Germinal center (tissue), 1 donor: ENCODE results near the gene ADGRA1.
"Not testable (repeated sequence)": the region's sequence is repeated elsewhere in the genome, so short reads cannot be mapped to it uniquely, and the experiment has no call there.

Source experiments
- DNase-seq: peaks from one replicate; pipeline ENCODE4 v3.0.0; 2012; ENCODE audit warnings: mixed read lengths, low spot score

The ADGRA1 gene

DNA sequence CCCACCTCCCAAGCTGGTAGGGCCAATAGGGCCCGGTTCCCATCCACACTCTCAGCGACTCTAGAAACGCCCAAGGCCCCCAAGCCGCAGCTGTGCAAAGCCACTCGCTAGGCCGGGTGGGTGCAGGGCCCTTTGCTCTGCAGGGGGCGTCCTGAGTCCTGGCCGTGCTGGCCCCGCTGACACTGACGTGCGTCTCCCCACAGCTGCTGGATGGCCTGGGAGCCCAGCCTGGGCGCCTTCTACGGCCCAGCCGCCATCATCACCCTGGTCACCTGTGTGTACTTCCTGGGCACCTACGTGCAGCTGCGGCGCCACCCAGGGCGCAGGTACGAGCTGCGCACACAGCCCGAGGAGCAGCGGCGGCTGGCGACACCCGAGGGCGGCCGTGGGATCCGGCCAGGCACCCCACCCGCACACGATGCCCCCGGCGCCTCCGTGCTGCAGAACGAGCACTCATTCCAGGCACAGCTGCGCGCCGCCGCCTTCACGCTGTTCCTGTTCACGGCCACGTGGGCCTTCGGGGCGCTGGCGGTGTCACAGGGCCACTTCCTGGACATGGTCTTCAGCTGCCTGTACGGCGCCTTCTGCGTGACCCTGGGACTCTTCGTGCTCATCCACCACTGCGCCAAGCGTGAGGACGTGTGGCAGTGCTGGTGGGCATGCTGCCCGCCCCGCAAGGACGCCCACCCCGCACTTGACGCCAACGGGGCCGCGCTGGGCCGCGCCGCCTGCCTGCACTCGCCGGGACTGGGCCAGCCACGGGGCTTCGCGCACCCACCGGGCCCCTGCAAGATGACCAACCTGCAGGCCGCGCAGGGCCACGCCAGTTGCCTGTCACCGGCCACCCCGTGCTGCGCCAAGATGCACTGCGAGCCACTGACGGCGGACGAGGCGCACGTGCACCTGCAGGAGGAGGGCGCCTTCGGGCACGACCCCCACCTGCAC lies 40.7 kb downstream of the ADGRA1 start:
- no peak for DNase-seq

DNA sequence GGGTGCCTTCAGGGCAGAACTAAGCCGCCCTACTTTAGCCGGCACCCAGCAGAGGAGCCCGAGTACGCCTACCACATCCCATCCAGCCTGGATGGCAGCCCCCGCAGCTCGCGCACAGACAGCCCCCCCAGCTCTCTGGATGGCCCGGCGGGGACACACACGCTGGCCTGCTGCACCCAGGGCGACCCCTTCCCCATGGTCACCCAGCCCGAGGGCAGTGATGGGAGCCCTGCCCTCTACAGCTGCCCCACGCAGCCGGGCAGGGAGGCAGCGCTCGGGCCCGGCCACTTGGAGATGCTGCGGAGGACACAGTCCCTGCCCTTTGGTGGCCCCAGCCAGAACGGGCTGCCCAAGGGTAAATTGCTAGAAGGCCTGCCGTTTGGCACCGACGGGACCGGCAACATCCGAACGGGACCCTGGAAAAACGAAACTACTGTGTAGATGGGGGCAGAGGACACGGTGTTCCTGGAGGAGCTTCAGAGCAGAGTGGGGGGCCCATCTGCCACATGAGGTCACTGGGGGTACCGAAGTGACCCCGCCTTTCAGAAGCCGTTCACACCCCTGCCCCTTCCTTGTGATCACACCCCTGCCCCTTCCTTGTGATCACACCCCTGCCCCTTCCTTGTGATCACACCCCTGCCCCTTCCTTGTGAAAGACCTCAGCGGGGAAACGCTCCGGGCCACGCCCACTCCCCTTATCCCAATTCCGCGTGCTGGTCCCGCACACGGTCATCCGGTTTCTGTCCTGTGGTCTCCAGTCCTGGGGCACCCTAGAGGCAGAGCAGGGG lies 41.5 kb downstream of the ADGRA1 start:
- no peak for DNase-seq

DNA sequence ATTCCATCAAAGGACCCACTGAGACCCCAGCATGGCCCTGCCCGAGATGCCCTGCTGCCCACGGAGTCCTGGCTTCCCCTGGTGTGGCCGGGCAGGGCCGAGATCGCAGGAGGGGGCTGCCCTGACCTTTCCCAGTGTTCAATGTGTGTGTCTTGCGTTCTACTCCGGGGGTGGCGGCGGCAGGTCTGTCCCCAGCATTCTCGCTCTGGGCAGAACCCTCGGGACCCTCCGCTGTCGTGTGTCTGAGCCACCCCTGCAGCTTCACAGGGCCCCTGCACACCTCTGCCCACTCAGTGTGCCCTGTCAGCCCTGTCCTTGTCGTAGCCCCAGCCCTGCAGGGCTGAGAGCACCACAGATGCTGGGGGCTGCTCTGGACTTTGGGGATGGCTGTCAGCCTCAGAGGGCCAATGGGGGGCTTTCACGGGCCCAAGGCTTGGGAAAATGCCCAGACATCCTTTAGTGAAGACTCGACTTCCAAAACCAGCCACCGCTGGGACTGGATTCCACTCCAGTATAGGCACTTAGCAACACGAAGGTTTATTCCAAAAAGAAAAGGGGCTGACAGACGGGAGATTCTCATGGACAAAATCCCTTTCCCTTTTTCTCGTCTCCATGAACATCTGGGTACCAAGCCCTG lies 42.3 kb downstream of the ADGRA1 start:
- no peak for DNase-seq

DNA sequence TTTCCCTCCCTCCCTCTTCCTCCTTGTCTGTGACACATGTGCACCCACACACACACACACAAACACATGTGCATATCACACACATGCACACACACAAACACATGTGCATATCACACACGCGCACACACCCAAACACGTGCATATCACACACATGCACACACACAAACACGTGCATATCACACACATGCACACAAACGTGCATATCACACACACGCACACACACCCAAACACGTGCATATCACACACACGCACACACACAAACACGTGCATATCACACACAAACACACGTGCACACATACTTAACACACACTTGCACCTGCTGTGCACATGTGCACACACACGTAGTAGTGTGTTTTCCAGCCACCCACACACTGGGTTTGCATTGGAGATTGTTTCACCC lies 42.9 kb downstream of the ADGRA1 start:
- DNase-seq, result no peak

DNA sequence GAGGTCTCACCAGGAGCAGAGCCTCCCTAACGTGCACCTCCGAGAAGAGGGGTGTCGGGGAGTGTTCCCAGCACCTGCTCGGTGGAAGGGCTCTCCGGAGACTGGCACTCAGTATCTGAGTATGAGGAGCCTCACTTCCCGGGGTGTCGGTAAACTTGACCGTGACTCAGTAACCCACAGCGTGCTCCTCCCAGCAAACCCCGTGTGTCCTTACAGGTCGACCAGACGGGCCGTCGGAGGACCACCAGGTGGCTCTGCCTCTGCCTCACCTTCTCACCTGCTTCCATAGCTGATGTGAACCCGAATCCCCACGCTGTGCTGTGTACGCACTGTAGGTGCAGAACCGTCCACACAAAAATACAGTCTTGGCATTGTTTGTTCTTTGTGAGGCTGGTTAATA lies 43.3 kb downstream of the ADGRA1 start:
- no peak for DNase-seq

DNA sequence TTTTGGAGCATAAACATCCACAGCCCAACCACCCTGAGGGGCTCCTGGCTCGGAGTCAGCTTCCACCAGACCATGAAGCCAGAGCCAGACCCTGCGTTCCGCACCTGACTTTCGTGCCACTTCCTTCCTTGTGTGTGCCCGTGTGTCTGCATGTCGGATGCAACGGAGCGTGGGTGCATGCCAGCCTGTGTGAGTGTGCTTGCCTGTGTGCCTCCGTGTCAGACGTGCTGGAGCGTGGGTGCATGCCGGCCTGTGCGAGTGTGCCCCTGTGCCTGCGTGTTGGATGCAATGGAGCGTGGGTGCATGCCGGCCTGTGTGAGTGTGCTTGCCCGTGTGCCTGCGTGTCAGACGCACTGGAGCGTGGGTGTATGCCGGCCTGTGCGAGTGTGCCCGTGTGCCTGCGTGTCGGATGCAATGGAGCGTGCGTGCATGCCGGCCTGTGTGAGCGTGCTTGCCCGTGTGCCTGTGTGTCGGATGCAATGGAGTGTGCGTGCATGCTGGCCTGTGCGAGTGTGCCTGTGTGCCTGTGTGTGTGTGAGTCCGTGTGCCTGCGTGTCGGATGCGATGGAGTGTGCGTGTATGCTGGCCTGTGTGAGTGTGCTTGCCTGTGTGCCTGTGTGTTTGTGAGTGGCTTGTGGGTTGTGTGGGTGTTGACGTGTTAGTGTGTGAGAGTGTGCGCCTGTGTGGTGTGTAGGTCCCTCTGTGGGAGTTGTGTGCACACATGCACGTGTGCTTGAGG lies 44.2 kb downstream of the ADGRA1 start:
- DNase-seq, result no peak

DNA sequence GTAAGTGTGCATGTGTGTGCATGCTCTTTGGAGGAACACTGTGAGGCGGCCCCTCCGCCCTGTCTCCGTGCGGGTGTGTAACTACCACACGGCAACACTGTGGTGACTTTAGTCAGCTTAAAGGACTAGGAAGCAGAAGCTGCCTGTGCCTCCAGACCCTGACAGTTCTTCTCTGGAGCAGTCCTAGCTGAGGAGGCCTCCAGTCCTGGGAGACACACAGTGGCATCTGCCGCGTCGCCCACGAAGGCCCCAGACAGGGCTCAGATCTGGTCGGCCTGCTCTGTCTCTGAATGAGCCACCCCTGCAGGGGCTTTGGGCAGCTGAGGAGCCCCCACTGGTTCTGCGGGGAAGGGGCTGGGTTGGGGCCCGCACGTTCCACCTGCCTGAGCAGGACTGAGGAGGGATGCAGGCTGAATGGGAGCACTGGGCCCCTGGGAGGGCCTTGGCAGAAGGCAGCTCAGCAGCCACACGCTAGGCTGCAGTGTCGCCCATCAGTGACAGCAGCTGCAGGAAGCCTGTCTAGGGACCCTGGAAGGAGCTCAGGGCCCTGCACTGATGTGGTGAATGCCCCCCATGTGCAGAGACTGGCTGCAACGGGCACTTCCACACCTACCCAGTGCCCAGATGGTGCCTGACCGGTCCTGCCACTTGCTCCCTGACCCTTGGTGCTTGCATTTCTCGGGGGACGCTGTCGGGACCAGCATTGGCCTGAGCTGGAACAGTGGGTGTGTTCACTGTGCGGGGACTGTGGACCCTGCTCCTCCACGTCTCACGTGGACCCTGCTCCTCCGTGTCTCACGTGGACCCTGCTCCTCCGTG lies 45.0 kb downstream of the ADGRA1 start:
- DNase-seq, result no peak

DNA sequence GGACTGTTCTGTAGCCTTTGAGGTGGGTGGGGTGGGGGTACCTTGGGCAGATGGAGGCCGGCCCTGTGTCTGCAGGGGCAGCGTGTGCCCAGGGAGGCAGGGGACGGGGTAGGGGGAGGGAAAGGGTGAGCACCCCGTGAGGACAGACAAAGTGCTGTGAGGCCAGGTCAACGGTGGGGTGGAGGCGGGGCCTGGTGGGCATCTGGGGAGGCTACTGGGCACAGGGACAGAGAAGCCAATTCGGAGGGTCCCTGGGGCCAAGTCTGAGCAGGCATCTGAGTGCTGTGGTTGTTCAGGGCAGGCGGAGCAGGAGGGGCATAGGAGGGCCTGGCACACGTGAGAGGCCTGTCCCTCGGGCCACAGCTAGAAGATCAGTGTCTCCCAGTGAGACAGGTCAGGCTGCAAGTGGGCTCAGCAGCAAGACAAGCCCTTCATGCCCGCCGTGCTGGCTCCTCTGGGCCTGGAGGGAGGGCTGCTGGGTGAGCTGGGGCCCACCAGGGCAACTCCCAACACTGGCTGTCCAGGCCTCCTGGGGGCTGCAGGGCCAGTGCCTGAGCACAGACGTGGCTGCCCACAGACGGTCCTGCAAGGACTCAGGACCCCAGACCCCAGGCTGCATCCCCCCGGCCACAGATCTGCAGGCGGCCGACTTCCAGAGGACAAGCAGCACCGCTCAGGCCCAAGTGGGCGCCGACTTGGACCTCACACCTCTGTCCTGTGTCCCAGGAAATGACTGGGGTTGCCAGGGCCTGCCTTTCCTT lies 45.9 kb downstream of the ADGRA1 start:
- no peak for DNase-seq

DNA sequence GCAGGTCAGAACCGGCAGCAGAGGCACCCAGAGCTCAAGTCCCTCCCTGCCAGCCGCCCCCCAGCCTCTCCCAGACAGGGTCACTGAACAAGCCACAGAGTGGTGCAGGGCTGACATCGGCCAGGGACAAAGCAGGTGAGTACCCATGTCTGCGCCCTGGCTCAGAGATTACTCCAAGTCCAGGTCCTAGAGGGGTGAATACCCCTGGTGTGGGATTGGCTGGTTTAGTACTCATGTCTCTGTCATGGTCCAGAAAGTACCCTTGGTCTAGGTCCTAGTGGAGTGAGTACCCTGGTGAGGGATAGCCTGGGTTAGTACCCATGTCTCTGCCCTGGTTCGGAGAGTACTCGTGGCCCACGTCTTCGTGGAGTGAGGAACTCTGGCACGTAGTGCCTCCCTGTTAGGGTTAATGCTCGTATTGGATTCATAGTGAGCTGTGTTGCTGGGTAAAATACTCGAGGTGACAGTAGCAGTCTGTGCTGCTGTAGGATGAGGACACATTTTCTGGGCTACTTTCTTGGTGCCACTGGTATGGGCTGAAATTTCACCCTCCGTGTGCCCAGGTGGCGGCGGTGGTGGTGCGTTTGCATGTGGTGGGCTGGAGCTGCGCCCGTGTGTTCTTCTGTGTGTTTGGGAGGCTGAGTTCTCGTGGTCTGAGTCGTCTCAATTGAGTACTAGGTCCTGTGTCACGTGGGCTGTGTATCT lies 46.8 kb downstream of the ADGRA1 start:
- no peak for DNase-seq

DNA sequence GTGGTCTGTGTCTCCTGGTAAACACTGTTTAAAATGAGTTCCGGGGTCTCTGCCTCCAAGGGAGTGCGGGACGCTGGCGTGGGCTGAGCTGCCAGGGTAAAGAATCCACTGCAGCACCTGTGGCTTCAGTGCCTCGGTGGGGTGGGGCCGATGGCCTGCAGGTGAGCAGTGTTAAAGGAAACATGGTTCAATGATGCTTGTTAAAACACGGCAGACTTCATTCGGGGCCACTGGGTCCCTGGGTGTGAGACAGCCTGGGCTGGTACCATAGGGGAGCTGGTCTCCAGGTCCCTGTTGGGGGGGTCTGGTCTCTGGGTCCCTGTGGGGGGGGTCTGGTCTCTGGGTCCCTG lies 47.4 kb downstream of the ADGRA1 start:
- no peak for DNase-seq

DNA sequence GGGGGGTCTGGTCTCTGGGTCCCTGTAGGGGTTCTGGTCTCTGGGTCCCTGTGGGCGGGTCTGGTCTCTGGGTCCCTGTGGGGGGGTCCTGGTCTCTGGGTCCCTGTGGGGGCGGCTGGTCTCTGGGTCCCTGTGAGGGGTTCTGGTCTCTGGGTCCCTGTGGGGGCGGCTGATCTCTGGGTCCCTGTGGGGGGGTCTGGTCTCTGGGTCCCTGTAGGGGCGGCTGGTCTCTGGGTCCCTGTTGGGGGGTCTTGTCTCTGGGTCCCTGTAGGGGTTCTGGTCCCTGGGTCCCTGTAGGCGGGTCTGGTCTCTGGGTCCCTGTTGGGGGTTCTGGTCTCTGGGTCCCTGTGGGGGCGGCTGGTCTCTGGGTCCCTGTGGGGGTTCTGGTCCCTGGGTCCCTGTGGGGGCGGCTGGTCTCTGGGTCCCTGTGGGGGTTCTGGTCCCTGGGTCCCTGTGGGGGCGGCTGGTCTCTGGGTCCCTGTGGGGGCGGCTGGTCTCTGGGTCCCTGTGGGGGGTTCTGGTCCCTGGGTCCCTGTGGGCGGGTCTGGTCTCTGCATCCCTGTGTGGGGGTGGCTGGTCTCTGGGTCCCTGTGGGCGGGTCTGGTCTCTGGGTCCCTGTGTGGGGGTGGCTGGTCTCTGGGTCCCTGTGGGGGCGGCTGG lies 49.9 kb downstream of the ADGRA1 start:
- not testable (repeated sequence) for DNase-seq

DNA sequence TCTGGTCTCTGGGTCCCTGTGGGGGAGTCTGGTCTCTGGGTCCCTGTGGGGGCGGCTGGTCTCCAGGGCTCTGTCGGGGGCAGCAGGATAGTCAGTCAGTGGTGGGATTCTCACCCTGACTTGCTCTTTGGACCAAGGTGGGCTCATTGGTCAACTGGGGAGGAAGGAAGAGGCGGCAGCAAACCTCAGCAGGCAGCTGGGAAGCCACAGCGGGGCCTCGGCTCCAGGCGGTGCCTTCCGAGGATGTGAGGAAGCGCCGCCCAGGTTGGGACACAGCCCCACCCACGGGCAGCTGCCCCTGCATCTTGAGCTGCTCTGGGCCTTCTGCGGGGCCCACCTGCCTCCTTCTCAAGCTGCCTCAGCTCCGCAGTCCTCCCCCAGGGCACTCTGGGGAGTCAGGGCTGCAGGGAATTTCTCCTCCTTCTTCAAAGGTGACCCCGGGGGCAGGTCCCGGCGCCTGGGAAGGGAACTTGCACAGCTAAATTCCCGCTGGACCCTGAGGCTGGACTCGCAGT lies 51.9 kb downstream of the ADGRA1 start:
- no peak for DNase-seq

DNA sequence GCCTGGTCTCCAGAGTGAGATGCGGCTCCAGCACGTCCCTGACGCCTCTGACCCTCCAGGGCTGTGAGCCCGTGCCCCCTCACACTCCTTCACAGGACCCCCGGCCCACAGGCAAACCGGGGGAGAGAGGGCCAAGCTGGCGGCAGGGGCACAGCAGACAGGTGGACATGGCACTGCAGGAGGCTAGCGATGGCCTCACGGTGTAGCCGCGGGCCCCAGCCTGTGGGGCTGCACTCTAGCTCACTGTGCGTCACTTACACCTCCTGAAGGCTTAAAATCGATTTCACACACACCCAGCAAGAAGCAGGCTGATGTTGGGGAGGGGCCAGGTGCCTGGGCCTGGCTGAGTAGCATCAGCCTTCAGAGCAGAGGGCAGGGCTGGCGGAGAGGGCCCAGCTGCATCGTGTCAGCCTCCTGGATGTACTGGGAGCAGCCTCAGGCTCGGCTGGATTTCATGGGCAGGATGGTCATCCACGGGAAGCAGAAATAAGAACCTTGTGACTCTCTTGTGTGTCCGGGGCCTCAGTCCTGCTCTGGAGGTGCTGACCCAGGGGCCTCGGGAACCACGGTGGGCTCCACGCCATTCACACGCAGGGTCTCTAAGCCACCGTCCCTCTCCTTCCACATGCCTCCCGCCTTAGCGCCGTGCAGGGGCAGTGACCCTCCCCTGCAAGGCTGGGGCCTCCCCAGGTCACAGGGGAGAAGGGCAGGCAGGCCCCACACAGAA lies 52.9 kb downstream of the ADGRA1 start:
- no peak for DNase-seq

DNA sequence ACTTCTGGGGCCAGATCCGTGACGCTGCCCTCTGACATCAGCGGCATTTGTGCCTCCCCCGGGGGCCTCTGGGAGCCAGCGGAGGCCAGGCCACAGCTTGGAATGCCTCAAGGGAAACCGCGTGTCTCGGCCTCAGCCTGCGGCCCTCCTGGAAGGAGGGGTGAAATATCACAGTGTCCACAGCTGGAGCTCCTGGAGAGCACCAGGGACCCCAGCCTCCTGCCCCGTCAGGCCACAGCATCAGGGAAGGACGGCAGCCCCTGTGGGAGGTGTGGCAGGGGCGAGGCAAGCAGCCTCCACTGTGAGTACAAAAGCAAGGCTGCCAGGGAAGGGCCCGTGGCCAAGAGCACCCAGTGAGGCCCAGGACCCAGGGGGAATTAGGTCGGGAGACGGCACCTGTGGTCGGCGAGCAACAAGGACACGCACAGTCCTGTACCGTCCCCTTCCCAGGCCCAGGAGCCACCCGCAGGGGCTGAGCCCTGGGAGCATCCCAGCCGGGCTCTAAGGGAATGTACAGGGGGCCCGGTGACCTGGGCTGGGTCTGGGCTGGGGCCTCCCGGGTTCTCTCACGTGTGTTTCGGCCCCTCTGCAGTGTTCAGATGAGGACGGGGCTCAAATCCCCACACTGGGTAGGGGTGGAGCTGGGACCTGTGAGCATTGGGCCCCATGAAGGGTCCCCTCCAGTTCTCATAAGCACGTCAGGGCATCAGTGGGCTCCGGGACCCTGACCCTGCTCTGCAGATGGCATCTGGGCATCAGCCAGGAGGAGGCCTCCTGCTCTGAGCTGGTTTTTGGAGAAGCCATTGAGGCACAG lies 53.6 kb downstream of the ADGRA1 start:
- DNase-seq, result no peak

DNA sequence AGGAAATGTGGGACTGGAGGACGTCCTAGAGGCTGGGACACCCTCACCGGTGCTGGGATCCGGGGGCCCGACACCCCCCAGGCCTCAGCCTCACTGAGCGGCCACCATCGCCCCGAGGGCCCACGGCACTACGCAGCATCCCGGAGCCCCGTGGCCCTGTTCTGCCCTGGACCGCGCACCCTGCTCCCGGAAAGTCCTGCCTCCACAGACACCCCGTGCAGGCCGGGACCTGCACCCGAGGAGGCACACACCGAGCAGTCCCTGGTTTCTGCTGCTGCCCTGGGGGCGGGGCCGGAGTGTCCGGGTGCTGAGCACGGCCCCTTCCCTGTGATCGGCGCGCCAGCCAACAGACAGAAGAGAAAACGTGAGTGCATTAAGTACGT lies 54.2 kb downstream of the ADGRA1 start:
- no peak for DNase-seq

DNA sequence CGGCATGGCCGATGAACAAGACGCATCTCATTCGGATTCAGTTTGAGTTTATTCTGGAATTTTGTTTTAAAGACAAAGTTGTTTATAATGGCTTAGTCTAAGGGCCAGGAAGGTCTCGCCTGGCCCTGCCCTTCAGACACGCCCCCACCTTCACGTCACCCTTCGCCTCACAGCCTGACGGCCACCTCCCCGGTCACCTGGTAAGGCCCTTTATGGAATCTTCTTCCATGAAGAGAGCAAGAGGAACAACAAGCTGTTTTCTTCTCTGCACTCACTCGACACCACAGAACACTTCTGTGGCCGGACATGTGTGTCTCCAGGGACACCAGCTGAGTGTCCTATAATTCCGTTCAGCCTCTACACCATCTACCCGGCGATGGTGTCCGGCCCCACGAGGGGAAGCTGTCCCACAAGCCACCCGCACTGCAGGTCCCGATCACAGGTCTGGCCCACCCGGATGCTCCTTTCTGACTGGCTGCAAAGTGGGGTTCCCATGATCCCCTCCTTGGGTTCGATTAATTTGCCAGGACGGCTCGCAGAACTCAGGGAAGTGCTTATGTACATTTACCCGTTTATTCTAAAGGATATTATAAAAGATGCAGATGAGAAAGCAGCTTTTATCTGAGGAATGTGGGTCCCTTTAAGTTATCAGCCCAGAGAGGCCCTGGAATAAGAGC lies 54.9 kb downstream of the ADGRA1 start:
- no peak for DNase-seq

DNA sequence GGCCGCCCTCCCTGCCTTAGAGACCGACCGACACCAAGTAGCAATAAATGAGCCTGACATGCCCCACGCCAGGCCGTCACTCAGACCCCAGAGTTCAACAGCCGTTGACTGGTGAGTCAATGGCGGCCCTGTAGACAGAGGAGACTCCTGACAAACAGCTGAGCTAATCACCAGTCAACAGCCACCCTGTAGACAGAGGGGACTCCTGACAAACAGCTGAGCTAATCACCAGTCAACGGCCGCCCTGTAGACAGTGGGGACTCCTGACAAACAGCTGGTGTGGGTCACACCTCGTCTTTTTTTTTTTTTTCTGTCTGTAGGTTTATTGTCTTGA lies 55.4 kb downstream of the ADGRA1 start:
- no peak for DNase-seq
